ENCODE data around the gene NFASC.

GRCh38 chr1:204867666-204868339 lies 2.9 kb upstream of the NFASC start:
- TF ChIP-seq CTCF (IDR thresholded peaks at IDR 0.05; ENCODE audit: low read depth, low read length, poor library complexity, severe bottlenecking): no peak
- TF ChIP-seq EZH2phosphoT487 (IDR thresholded peaks at IDR 0.05; ENCODE audit: borderline replicate concordance, low read length): no peak
